Psoas muscle (tissue), 8 donors: ENCODE results near the gene CEACAM3. TPM values are rescaled to one million over a fixed set of nuclear protein-coding genes. Genes with fewer than 3 reads are reported as not detected.
"Not testable (repeated sequence)": the region's sequence is repeated elsewhere in the genome, so short reads cannot be mapped to it uniquely, and the experiment has no call there.

Experiments used
- ATAC-seq, 4 donors: fragments of 200-7000 bp; cut with Tn5 transposase; one replicate each; pipeline ENCODE4 v1.9.1; 2020; ENCODE audit warnings: moderate library complexity in 3 of 4, mild to moderate bottlenecking in 2 of 4
- DNase-seq, 2 donors: peaks; one replicate each; pipeline ENCODE4 v3.0.0-alpha.2; 2020
- H3K27ac ChIP-seq: fragments of 200-600 bp; one replicate; pipeline ENCODE4 v1.8.0; 2022
- H3K27me3 ChIP-seq, 3 donors: fragments of 200-600 bp in 1 of 3; one replicate each; pipeline versions ENCODE4 v1.6.1 to v1.8.0; 2013 to 2022; ENCODE audit warnings: low read length in 2 of 3, mild to moderate bottlenecking in 2 of 3, moderate library complexity in 1 of 3; ENCODE audit not compliant: insufficient read depth in 3 of 3
- H3K36me3 ChIP-seq, 2 donors: fragments of 200-600 bp in 1 of 2; one replicate each; pipeline versions ENCODE4 v1.6.1 to v1.8.0; 2013 to 2022; ENCODE audit warnings: low read depth in 1 of 2, mild to moderate bottlenecking in 1 of 2, moderate library complexity in 1 of 2; ENCODE audit not compliant: insufficient read depth in 1 of 2
- H3K4me1 ChIP-seq: fragments of 200-600 bp; one replicate; pipeline ENCODE4 v1.8.0; 2022
- H3K4me3 ChIP-seq: fragments of 200-600 bp; one replicate; pipeline ENCODE4 v1.8.0; 2022; ENCODE audit warnings: mild to moderate bottlenecking
- H3K9me3 ChIP-seq: fragments of 200-600 bp; one replicate; pipeline ENCODE4 v1.8.0; 2022
- CTCF ChIP-seq: fragments of 200-600 bp; IDR thresholded peaks from one replicate; pipeline ENCODE4 v1.8.0; 2022; ENCODE audit warnings: antibody characterized with exemption
- WGBS, 3 donors: extraction: QIAGEN DNeasy Blood & Tissue Kit; methylation state at CpG; one replicate each; pipeline versions ENCODE4 v1.1.6 to v1.1.7; 2013; 5-methylcytosine and 5-hydroxymethylcytosine counted together
- intact Hi-C, 2 donors: fragments of 100-400 bp; cut with DNase I; formaldehyde crosslinking; loops; one replicate each; pipeline versions ENCODE4 v1.11.0 to v1.14.2; 2022
- long read RNA-seq, 2 donors: library from polyadenylated mRNA; unstranded; transcript quantifications; one replicate each; pipeline ENCODE4 v2.0.0, GENCODE V29; 2021
- polyA plus RNA-seq, 3 donors: library from polyadenylated mRNA; stranded (reverse); fragments of 200-250 nt; gene quantifications; one replicate each; pipeline ENCODE4 v1.2.3, GENCODE V29; 2013
- total RNA-seq, 4 donors: library from RNA; stranded (reverse); fragmentation: NEBNext Ultra II Directional in 2 of 4; extraction: Animal tissue kit (Norgen Biotek cat#: 25700) in 2 of 4; gene quantifications; one replicate each; pipeline versions ENCODE4 v1.2.1 to v1.2.4, GENCODE V29; 2021 to 2023
- donor health status: healthy with polysubstance abuse.
- donor health status: DM: no; HTN: no; CAD: no; lungs with moderate emphysema.
- donor health status: Bipolar disorder and iron deficiency.
- donor health status: healthy.
- donor health status: DM: yes; HTN: yes; CAD: no.
- donor health status: DM: no; HTN: no; CAD: no.
- donor health status: DM: no; HTN: no; CAD: no.
- donor health status: DM: yes; HTN: yes; CAD: no.

The CEACAM3 gene
- total RNA-seq = under 1 TPM in 1 of 4 donors, not detected in 3; 0.59 TPM
- polyA plus RNA-seq = under 1 TPM in 2 of 3 donors, not detected in 1; 0.01 to 0.05 TPM
- long read RNA-seq, donor 1 = 0 reads
- long read RNA-seq, donor 2, partial matches to known transcripts = 0 of 1 reads
- long read RNA-seq, donor 2, other reads (novel, unspliced or antisense) = 0 of 1 reads

- Histone ChIP-seq H3K36me3 (no peaks in the 10 kb centered on the region), H3K4me3 (no peak within 1 kb of the TSS), H3K4me1 (no peaks in the 10 kb centered on the region), H3K9me3 (no peaks in the 10 kb centered on the region), H3K27me3 (peaks cover 0 to 13% (median 0%) of the 10 kb centered on the region in 3 donors), H3K27ac (no peak within 1 kb of the TSS)
- no peak for TF ChIP-seq CTCF
- DNase-seq (no peak), ATAC-seq (no peak)
- intact Hi-C loops = no loop called here
Observed at GRCh38 chr19:41796362-41796761, at the start of gene CEACAM3. TSS of gene CEACAM3 (plus strand) at chr19:41796587. CDS start at chr19:41796678, 91 bp downstream.

GRCh38 chr19:41746593-41747227 is 49.7 kb upstream of the CEACAM3 start:
- peaks cover 0 to 27% (median 3%) of the 10 kb centered on the region in 3 donors for H3K27me3 ChIP-seq
- H3K4me3 ChIP-seq = no peak overlapping the region
- DNase-seq (no peak), ATAC-seq (no peak)
- no peaks in the 10 kb centered on the region for H3K4me1 ChIP-seq
- H3K9me3 ChIP-seq = no peaks in the 10 kb centered on the region
- peak; percentile 16 for TF ChIP-seq CTCF
- no peaks in the 10 kb centered on the region for H3K36me3 ChIP-seq
- no peak overlapping the region for H3K27ac ChIP-seq
- intact Hi-C loops = loop anchor here in 1 of 2 donors (5.0 kb wide), 1 partner anchor 299 kb away; no protein-coding TSS in a partner anchor
- WGBS, 3 donors = 17 to 18% (median 17%) methylated on average over 11 of the region's 11 CpGs

DNA sequence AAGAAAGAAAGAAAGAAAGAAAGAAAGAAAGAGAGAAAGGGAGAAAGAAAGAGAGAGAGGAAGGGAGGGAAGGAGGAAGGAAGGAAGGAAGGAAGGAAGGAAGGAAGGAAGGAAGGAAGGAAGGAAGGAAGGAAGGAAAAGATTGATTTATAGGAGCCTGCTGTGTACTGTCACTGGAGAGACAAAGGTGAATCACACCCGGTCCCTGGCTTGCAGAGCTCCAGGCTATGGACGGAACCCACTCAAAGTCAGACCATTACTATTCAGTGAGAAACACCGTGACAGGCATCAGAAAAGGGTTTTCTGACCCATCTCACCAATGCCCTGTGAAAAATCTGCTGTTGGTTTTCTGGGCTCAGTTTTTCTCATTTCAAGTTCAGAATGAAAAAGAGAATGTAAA is 48.4 kb upstream of the CEACAM3 start:
- H3K4me3 ChIP-seq = no peak overlapping the region
- no peaks in the 10 kb centered on the region for H3K9me3 ChIP-seq
- ATAC-seq (no peak), DNase-seq (no peak)
- WGBS, 3 donors = 47 to 69% (median 61%) methylated on average over 3 of the region's 3 CpGs
- no peak overlapping the region for H3K27ac ChIP-seq
- peaks cover 0 to 29% (median 2%) of the 10 kb centered on the region in 3 donors for H3K27me3 ChIP-seq
- H3K4me1 ChIP-seq = no peaks in the 10 kb centered on the region
- H3K36me3 ChIP-seq = no peaks in the 10 kb centered on the region
- intact Hi-C loops = loop anchor here in 1 of 2 donors (5.0 kb wide), 1 partner anchor 301 kb away; no protein-coding TSS in a partner anchor
- TF ChIP-seq CTCF = no peak

DNA sequence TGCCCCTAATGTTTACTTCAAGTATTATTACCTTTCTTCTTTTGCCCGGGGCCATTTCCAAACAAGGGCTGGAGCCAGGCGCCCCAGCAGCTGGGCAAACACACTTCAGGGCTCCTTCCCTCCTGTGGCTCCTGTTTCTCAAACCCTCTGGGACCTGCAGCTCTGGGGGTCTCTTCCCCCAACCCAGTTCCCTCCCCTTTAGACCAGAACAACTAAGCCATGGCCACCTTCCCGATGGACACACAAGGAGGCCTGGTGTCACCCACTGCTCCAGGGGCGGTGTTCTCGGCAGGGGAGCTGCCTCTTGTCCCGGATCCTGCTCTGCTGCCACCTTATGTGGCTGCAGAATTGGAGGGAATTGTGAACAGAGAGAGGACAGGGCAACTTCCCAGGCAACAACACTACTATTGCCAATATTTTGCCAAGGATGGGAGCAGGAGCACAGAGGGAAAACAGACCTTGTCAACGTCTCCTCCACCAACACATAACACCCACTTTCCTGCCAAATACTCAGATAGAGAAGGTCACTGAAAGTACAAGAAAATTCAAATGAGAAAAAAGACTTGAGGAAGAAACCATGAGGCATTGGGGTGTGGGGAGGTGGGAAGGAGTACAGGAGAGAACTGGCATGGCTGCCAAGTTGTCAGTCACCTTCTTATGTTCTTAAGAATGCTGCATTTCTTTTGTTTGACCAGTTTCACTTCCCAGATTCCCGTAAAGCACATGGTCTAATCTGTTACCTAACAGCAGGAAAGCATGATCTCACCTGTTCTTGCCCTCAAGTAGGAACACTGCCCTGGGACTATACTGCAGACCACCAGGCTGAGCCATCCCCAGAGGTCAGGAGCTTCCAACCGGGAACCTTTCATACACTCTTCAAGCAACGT is 45.9 kb upstream of the CEACAM3 start:
- H3K36me3 ChIP-seq, H3K4me3 ChIP-seq, ATAC-seq, H3K4me1 ChIP-seq, H3K27ac ChIP-seq, intact Hi-C loops, H3K9me3 ChIP-seq, DNase-seq: not testable (repeated sequence)
- peaks cover 0 to 23% (median 2%) of the 10 kb centered on the region in 3 donors for H3K27me3 ChIP-seq
- WGBS, 3 donors = 55 to 63% (median 63%) methylated on average over 4 to 8 of the region's 10 CpGs

GRCh38 chr19:41753159-41753558 is 43.2 kb upstream of the CEACAM3 start:
- ATAC-seq (no peak), DNase-seq (peak; percentile 29 to 60)
- Histone ChIP-seq H3K27ac (no peak overlapping the region), H3K4me3 (no peak overlapping the region), H3K4me1 (no peaks in the 10 kb centered on the region), H3K9me3 (no peaks in the 10 kb centered on the region), H3K36me3 (no peaks in the 10 kb centered on the region), H3K27me3 (peaks cover 0 to 10% (median 3%) of the 10 kb centered on the region in 3 donors)
- WGBS, 3 donors = 6 to 9% (median 6%) methylated on average over 12 of the region's 12 CpGs
- intact Hi-C loops = no loop called here
- TF ChIP-seq CTCF = peak; percentile 41
